Midbrain (tissue), 1 donor: ENCODE results near the gene MYOC.
"Not testable (repeated sequence)": the region's sequence is repeated elsewhere in the genome, so short reads cannot be mapped to it uniquely, and the experiment has no call there.

ENCODE experiments used
- DNase-seq: peaks from one replicate; lab custom pipeline; 2025; lab: John Stamatoyannopoulos, UW

The MYOC gene

GRCh38 chr1:171652234-171652822 is at the start of gene MYOC:
Gene MYOC, minus strand, starts transcription at chr1:171652688. Its CDS starts 77 bp downstream, at chr1:171652611.
- DNase-seq, result no peak

GRCh38 chr1:171699531-171699930 is 47.0 kb upstream of the MYOC start:
- DNase-seq, result no peak

DNA sequence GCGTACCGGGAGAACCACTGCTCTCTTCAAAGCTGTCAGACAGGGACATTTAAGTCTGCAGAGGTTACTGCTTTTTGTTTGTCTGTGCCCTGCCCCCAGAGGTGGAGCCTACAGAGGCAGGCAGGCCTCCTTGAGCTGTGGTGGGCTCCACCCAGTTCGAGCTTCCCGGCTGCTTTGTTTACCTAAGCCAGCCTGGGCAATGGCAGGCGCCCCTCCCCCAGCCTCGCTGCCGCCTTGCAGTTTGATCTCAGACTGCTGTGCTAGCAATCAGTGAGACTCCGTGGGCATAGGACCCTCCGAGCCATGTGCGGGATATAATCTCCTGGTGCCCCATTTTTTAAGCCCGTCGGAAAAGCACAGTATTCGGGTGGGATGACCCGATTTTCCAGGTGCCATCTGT is 43.3 kb upstream of the MYOC start:
- DNase-seq, result not testable (repeated sequence)

- DNase-seq, result not testable (repeated sequence)
These were observed 41.1 kb upstream of the MYOC start for GRCh38 chr1:171693541-171693940.

DNA sequence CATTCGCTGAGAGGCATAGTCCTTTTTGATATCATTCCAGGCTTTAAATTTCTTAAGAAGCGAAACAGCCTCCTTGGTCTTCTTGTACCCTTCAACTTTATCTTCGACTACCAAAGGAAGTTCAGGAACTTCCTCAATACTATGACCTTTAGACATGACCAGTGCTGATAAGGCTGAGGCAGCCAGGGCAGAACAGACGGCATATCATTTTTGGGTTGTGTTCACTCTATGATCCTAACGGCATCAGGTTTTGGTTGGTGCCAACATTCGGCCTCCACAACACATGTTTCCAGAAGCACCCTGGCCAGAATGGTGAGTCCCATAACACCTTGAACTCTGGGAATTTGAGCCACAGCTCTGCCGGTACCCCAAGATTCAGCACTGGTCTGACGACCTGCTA is 31.4 kb upstream of the MYOC start:
- DNase-seq, result no peak

- DNase-seq, result no peak
These were observed 27.9 kb upstream of the MYOC start for GRCh38 chr1:171680339-171680738.

GRCh38 chr1:171676823-171677222 is 24.3 kb upstream of the MYOC start:
- no peak for DNase-seq

GRCh38 chr1:171674431-171675405 is 22.2 kb upstream of the MYOC start:
- peak; percentile 59 for DNase-seq

DNA sequence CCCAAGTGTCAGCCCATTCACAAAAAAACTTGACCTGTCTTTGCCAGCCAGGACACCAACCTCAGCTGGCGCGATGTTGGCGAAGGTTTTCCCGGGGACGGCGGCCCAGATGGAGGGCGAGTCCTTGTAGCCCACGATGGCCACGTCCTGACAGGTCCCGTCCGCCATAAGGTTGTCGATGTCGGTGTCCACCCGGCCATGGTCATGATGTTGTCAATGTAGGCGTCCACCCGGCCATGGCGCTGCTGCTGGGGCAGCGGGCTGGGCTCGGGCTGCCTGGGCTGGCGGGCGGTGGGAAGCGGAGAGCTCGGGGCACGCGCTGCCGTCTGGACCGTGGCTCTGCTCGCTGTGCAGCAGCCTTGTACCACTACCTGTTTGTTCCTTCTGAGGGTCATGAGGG is 18.3 kb upstream of the MYOC start:
- no peak for DNase-seq

DNA sequence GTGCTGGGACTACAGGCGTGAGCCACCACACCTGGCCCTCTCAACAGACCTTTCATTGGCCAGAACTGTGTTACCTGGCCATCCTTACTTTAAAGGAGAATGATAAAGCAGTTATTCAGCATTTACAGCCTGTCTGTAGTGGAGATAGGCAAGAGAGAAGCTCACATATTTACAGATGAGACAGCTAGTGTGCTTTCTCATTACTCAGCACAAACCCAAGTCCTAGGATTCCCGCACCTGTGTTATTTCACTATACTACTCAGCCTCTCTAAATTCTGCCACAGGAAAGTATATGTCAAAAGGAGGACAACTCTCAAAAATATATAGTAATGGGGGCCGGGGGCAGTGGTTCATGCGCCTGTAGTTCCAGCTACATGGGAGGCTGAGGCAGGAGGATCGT is 15.9 kb upstream of the MYOC start:
- DNase-seq, result no peak

GRCh38 chr1:171666114-171666769 is 13.8 kb upstream of the MYOC start:
- no peak for DNase-seq

DNA sequence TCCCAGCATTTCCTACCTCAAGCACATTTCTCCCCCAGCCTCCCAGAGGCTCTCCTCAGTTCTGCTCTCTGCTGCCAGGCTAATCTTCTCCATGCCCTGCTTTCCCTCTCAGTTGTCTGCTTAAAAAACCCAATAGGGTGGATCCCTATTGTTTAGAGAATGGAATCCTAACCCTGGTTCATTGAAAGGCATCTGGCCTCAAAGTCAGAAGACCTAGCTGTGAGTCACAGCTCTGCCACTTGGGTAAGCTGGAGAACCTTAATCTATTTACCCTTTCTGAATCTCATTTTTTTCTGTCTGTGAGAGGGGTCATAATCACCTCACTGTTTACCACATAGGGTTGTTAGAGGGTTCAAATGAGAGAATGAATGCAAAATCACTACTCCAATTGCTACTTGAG is 12.5 kb upstream of the MYOC start:
- no peak for DNase-seq

DNA sequence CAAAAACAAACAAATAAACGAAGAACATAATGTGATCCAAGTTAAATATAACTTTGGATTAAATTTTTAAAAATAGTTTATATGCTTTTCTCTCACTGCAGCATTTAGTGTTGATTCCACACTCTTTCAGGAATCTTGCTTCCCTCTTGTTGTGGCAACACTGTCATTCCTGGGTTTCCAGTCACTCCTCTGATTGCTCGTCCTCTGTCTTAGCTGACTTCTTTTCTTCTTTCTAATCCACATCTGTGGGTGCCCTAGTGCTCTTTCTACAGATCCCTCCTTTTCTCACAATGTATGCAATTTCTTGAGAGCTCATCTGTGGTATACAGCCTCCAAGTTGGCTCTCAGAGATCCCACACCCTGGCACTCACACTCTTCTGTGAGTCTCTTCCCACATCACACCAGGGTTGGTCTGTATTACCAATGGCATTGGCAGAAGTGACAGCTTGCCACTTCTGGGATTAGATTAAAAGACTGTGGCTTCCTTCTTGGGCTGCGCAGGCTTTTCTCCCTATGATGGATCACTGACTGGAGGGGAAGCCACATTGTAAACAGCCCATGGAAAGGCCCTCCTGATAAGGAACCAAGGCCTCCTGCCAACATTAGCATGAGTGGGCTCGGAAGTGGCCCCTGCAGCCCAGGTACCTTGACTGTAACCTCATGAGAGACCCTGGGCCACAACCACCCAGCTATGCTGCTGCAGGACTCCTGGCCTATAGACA is 11.5 kb upstream of the MYOC start:
- DNase-seq, result no peak

- no peak for DNase-seq
These were observed 10.8 kb upstream of the MYOC start for GRCh38 chr1:171663036-171663853.

DNA sequence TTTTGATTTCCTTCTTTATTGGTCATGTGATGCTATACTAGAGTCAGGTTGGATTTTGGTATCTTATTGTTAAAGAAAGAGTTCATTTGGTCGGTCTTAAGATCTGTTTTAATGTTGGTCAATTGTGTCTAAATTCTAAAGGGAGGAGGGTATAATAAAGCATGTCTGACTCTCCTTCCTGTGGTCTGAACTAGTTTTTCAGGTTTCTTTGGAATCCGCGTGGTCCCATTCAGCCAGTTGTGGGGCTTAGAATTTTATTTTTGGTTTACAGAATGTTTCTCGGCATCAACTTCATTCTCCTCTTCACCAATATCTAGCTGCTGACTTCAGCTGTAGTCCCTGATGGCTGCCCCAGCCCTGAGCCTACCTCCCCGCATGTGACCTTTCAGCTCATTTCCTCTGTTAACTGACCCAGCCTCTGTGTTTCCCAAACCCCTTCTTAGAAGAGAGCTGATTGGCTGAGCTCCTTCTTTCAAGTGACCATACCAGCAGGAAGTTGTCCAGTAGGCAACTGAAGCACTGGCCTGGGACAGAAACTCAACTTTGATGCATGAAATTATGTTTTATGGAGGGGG is 8.7 kb upstream of the MYOC start:
- no peak for DNase-seq

DNA sequence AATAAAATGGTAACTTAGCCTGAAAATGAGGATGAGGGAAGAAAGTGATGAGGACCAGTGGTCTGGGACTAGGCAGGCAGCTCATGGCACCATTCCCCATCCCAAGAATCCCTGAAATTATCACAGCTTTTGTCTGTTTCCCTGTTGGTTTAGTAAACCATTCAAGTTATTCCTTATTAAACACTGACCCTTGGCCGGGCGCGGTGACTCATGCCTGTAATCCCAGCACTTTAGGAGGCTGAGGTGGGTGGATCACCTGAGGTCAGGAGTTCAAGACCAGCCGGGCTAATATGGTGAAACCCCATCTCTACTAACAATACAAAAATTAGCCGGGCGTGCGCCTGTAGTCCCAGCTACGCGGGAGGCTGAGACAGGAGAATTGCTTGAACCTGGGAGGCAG is 3.7 kb upstream of the MYOC start:
- DNase-seq, result not testable (repeated sequence)

- DNase-seq, result no peak
These were observed 3.2 kb upstream of the MYOC start for GRCh38 chr1:171655746-171656116.

GRCh38 chr1:171654942-171655745 is 2.7 kb upstream of the MYOC start:
- DNase-seq, result no peak

DNA sequence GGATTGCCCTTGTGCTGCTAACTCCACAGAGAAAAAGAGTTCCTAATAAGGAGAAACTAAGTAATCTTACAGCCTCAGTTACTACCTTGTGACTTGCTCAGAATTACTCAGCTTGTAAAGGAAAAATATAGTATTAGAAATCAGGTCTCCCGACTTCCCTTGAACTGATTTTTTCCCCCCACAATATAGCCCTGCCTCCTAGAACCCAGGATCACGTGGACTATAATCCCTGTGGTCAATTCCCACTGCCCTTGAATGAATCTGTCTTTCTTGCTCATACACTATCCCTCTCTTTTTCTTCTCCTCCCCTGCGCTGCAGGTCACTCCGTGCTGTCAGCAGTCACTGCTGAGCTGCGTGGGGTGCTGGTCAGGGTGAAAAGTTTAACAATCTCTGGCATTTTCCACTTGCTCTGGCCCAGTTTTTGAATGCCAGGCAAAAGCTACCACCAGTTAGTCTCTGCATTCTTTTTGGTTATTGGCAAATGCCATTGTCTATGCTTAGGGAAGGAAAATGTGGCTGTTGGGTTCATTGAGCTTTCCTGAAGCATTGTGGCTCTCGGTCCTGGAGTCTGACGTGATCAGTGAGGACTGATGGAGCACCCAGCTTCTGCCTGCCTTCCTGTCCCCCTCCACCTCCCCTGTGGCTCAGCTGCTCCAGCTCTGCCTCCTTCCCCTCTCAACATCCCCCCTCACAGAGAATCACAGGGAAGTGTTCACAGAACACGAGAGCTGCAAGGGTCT is 1.9 kb upstream of the MYOC start:
- peak; percentile 3 for DNase-seq
